Medulla oblongata (tissue), 1 donor: ENCODE data around the gene CAMK2N1.

Source experiments
- DNase-seq: peaks from one replicate; pipeline ENCODE4 v3.0.0-alpha.2; 2015; ENCODE audit errors: extremely low spot score

CAMK2N1 gene

DNA sequence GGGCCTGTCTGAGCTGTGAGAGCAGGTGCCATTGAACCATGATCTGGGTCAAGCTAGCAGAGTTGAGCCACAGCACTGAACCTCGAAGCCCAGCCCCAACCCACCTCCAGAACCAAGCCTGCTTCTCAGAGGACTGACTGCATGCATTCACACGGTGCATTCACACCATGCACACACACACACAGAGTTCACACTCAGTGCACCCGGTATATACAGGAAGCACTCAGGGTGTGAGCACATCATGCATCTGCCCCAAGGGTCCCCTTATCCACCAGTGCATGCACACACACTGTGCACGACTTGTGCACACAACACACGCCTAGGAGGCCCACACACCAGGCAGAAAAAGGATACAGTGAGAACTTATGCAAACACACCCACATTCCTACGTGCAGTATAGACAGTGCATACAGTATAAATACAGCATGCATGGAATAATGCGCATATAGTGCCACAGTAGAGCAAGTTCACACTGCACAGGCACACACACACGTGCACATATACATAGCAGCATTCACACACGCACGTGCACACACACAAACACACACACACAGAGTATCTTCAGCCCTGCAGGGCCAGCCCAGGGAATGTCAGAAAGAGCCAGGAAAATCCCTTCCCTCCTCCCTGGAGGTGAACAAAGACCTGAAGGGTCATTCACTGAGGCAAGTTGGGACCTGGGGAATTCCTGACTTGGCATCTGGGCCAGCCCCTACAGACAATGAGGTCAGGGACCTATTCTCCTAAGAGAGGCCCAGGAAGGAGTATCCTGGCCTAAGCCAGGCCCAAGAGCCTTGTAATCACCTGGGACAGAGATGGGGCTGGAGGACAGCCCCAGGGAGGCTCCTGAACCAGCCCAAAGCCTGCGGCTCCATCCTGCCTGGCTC is 42.1 kb downstream of the CAMK2N1 start:
- no peak for DNase-seq

DNA sequence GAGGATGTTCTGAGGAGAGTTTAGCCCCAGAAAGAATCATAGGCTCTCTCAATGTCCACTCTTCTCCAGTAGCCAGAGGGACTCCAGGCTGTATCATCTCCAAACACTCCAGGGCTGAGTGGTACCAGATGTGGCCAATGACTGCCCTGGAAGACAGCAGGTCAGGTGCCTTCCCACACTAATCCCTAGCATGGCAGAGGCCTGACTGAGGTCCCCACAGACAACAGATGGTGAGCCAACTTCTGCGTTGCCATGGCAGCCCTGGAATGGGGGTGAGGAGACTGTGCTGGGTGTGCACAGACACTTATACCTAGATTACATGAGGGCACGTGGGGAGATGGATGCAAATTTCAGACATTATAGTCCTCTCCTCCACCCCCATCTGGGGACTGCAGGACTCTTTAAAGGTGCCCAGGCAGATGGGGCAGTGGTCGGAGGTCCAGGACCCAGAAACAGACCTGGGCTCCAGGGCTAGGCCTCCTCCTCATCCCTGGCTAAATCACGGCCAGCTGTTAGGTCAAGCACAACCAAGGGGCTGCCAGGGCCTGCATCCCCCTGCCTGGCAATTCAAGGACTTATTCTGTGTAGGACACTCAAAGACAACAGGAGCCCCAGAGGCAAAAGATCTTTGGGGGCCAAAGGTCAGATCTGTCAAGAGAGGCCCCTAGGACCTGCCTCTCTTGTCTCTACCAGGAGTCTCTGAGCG is 42.9 kb downstream of the CAMK2N1 start:
- DNase-seq, result no peak

DNA sequence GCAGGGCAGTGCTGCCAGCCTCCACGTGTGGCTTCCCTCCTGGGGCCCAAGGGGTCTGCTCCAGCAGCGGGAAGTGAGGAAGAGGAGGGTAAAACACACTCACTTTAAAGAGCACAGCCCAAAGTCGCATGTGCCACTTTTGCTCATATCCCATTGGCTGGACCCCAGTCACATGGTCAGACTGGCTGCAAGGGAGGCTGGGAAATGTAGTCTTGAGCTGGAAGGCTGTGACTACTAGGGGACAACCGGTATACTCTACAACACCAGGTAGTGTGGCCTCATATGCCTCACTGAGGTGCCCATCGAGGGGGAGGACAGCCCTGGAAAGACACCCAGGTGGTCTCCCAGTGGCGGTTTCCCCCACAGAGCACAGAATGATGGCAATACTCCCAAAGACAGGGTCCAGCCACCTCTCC is 45.2 kb downstream of the CAMK2N1 start:
- peak; percentile 74 for DNase-seq

DNA sequence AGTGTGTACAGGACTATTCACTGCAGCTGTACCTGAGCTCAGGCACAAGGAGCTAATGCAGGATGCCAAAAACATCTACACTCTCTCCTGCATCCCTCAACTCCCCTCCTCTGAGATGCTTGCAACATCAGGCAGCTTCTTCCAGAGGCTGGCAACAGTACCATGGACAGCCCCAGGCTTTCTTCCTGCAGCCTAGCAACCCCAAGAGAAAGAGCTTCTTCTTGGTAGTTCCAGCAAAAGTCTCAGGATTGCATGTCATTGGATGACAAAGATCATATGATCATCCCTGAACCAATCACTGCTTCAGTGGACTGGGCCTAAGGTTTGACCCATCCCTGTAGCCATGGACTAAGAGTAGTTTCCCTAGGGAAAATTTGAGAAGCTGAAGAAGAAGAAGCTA is 46.7 kb downstream of the CAMK2N1 start:
- no peak for DNase-seq

DNA sequence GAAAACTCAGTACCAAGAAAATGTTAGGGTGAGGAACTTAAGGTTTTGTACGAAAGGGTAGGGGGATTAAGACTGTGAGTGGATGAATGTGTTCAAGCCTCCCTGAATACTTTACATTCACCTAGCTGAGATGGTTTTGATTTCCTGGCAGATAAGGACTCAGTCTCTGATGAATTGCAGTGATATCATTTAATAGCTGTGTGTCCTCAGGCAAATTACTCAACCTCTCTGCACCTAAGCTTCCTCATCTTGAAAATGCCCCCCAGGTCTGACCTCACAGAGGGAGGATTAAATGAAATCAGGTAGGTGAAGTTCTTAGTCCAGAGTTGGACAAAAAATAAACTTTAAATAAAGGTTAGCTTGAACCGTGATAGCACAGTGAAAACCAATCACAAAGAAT is 48.4 kb downstream of the CAMK2N1 start:
- DNase-seq, result no peak

DNA sequence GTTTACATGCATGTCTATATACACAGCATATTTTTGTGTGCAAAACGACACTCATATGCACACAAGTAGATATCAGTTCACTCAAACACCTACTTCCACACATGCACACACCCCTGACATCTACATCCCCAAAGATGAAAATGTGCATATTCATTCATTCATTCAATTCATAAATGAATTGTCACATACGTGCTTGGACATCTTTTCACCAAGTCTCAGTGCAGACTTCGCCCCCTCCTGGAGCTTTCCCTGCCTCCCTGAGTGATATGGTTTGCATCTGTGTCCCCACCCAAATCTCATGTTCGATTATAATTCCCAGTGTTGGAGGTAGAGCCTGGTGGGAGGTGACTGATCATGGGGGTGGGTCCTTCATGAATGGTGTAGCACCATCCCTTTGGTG is 53.1 kb downstream of the CAMK2N1 start:
- DNase-seq, result no peak
